SK-N-SH (cell line): Measurements from ENCODE around the gene GAB2. TPM values are rescaled to one million over a fixed set of nuclear protein-coding genes. Genes with fewer than 3 reads are reported as not detected.

Experiments
- CTCF ChIA-PET: fragments of 300-600, 350-600 bp; formaldehyde crosslinking; extraction: SDS; loops from one replicate; lab custom pipeline; 2021; lab: Yijun Ruan, JAX
- POLR2A ChIA-PET: fragments of 350-600 bp; sonication (Branson Sonifier 250); formaldehyde crosslinking; extraction: SDS; loops from one replicate; lab custom pipeline; 2020; ENCODE audit warnings: antibody characterized with exemption, inconsistent platforms; lab: Yijun Ruan, JAX
- DNase-seq: peaks from one replicate; pipeline ENCODE4 v3.0.0; 2012
- H2AFZ ChIP-seq: fragments of 200-600 bp; sonication (generic); 2 replicates; pipeline ENCODE4 v1.8.1; 2016; ENCODE audit warnings: antibody characterized with exemption, mild to moderate bottlenecking, low read depth
- H3F3A ChIP-seq: fragments of 200-600 bp; sonication (generic); replicated peaks from 2 replicates; pipeline ENCODE3; 2016; ENCODE audit warnings: antibody characterized with exemption, mild to moderate bottlenecking; ENCODE audit not compliant: insufficient read depth
- H3K27ac ChIP-seq, 2 experiments: fragments of 200-500 bp in 1 of 2; fragments of 200-600 bp in 1 of 2; sonication (Bioruptor generic) in 1 of 2; sonication (generic), shearing (Covaris generic) in 1 of 2; 2 replicates each; pipeline versions ENCODE4 v1.5.1 to v1.6.1; 2014 to 2016; ENCODE audit warnings: low read depth in 2 of 2, inconsistent platforms in 1 of 2, low read length in 1 of 2, mild to moderate bottlenecking in 1 of 2, mixed read lengths in 1 of 2
- H3K27me3 ChIP-seq: fragments of 200-600 bp; sonication (generic), shearing (Covaris generic); 2 replicates; pipeline ENCODE4 v1.6.1; 2016; ENCODE audit warnings: mixed run types; ENCODE audit not compliant: insufficient read depth
- H3K36me3 ChIP-seq, 2 experiments: fragments of 200-500 bp in 1 of 2; fragments of 200-600 bp in 1 of 2; sonication (Bioruptor generic) in 1 of 2; sonication (generic) in 1 of 2; replicated peaks in 1 of 2; 2 replicates each; pipeline versions ENCODE3 to v1.5.1; 2014 to 2016; ENCODE audit warnings: low read length in 1 of 2, mild to moderate bottlenecking in 1 of 2; ENCODE audit not compliant: insufficient read depth in 2 of 2, control insufficient read depth in 1 of 2
- H3K4me1 ChIP-seq, 2 experiments: fragments of 200-500 bp in 1 of 2; fragments of 200-600 bp in 1 of 2; sonication (Bioruptor generic) in 1 of 2; sonication (generic), shearing (Covaris generic) in 1 of 2; 2 replicates each; pipeline versions ENCODE4 v1.5.1 to v1.6.1; 2014 to 2016; ENCODE audit warnings: low read depth in 1 of 2, low read length in 1 of 2, mixed run types in 1 of 2; ENCODE audit not compliant: insufficient read depth in 2 of 2, control insufficient read depth in 1 of 2
- H3K4me2 ChIP-seq: fragments of 200-600 bp; sonication (generic), shearing (Covaris generic); 2 replicates; pipeline ENCODE4 v1.6.1; 2017; ENCODE audit warnings: mixed run types
- H3K4me3 ChIP-seq, 2 experiments: fragments of 200-500 bp in 1 of 2; fragments of 200-600 bp in 1 of 2; sonication (Bioruptor generic) in 1 of 2; sonication (generic), shearing (Covaris generic) in 1 of 2; 2 replicates each; pipeline versions ENCODE4 v1.5.1 to v1.8.1; 2014 to 2016; ENCODE audit warnings: low read depth in 2 of 2, inconsistent platforms in 1 of 2, low read length in 1 of 2, mild to moderate bottlenecking in 1 of 2, mixed read lengths in 1 of 2, moderate library complexity in 1 of 2
- H3K79me2 ChIP-seq: fragments of 200-600 bp; sonication (generic); 2 replicates; pipeline ENCODE4 v1.8.1; 2017; ENCODE audit warnings: mild to moderate bottlenecking; ENCODE audit not compliant: insufficient read depth
- H3K9ac ChIP-seq: fragments of 200-600 bp; sonication (generic); 2 replicates; pipeline ENCODE4 v1.6.1; 2017; ENCODE audit warnings: mixed run types
- H3K9me2 ChIP-seq: fragments of 200-600 bp; sonication (generic); 2 replicates; pipeline ENCODE4 v1.6.1; 2017; ENCODE audit warnings: mixed run types
- H3K9me3 ChIP-seq: fragments of 200-600 bp; sonication (generic); 2 replicates; pipeline ENCODE4 v1.6.1; 2017; ENCODE audit warnings: mixed run types, mild to moderate bottlenecking, moderate library complexity
- H4K20me1 ChIP-seq: fragments of 200-600 bp; sonication (generic); 2 replicates; pipeline ENCODE4 v1.6.1; 2017; ENCODE audit warnings: mild to moderate bottlenecking, mixed run types; ENCODE audit not compliant: insufficient read depth
- CHD2 ChIP-seq: fragments of 150-350 bp; IDR thresholded peaks from 2 replicates; pipeline ENCODE4 v1.6.1; 2018; ENCODE audit warnings: low read length; ENCODE audit not compliant: partially characterized antibody
- ELF1 ChIP-seq: IDR thresholded peaks from 2 replicates; pipeline ENCODE4 v1.4.0; 2012
- EP300 ChIP-seq, 2 experiments: IDR thresholded peaks; 2 replicates each; pipeline versions ENCODE4 v1.4.0 to v1.6.1; 2012; ENCODE audit warnings: borderline replicate concordance in 1 of 2, low read depth in 1 of 2, low read length in 1 of 2
- EZH2phosphoT487 ChIP-seq: fragments of 200-600 bp; sonication (generic); IDR thresholded peaks from 2 replicates; pipeline ENCODE4 v1.6.1; 2017; ENCODE audit warnings: low read depth, mixed run types, mild to moderate bottlenecking, antibody characterized with exemption, moderate library complexity, borderline replicate concordance
- FOXJ3 ChIP-seq: sonication (generic); formaldehyde crosslinking; IDR thresholded peaks from 2 replicates; pipeline ENCODE4 v1.5.1; 2020; ENCODE audit warnings: mild to moderate bottlenecking, missing genetic modification reagents
- NRF1 ChIP-seq: IDR thresholded peaks from 2 replicates; pipeline ENCODE4 v1.6.1; 2012; ENCODE audit warnings: low read depth, mild to moderate bottlenecking, low read length
- RAD21 ChIP-seq: IDR thresholded peaks from 2 replicates; pipeline ENCODE4 v1.6.1; 2012; ENCODE audit warnings: mild to moderate bottlenecking, low read length
- SIN3A ChIP-seq: IDR thresholded peaks from 2 replicates; pipeline ENCODE4 v1.6.1; 2012; ENCODE audit warnings: low read depth, mild to moderate bottlenecking, low read length, moderate library complexity, borderline replicate concordance
- WGBS: methylation state at CpG from one replicate; pipeline ENCODE4 v1.1.6; 2017; ENCODE audit warnings: low lambda C conversion rate; 5-methylcytosine and 5-hydroxymethylcytosine counted together
- polyA plus RNA-seq, 3 experiments: library from polyadenylated mRNA; depleted of rRNA; stranded (reverse); fragments of >200 nt; gene quantifications; 2 replicates each; pipeline ENCODE4 v1.2.3, GENCODE V29; 2012
- TF ChIP-seq, protein P1 (sequence below): IDR thresholded peaks from 2 replicates; pipeline ENCODE4; 2012
- TF ChIP-seq, protein P2 (sequence below): IDR thresholded peaks from 2 replicates; pipeline ENCODE4 v1.6.1; 2012; ENCODE audit warnings: mild to moderate bottlenecking, low read depth, low read length, moderate library complexity
- TF ChIP-seq, protein P3 (sequence below): IDR thresholded peaks from 2 replicates; pipeline ENCODE4 v1.4.0; 2012; ENCODE audit warnings: low read depth, borderline replicate concordance
- TF ChIP-seq, protein P4 (sequence below): fragments of 150-350 bp; IDR thresholded peaks from 2 replicates; pipeline ENCODE4 v1.6.1; 2017; ENCODE audit warnings: antibody characterized with exemption, low read length, low read depth, borderline replicate concordance
- TF ChIP-seq, protein P5 (sequence below): IDR thresholded peaks from 2 replicates; pipeline ENCODE4 v1.4.0; 2012; ENCODE audit warnings: low read depth

The GAB2 gene
- polyA plus RNA-seq, 1 of the 3 experiments (the other 2 are of a cell fraction), result 5.6 TPM

DNA sequence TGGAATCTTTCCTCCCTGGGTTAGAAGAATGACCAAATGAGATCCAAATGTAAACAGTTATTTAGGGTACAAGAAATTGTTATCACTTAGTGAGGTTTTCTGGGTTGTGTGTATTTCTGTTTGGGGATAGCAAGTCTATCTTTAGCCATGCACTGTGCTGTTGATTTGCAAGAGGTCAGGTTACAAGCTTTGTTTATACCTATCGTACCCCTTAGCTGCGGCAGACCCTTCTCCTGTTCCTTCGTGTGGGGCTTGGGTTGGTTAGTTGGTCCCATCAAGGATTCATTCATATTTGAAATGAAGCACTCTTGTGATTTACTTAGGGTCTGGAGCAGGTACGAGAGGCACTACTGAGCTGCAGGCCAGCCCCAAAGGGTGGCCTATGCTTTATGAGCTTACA, 156.3 kb downstream of the GAB2 start:
- H3K9ac ChIP-seq, result no peak overlapping the region
- no peaks in the 10 kb centered on the region for H3K9me2 ChIP-seq
- WGBS, result 82% methylated on average over 4 of the region's 4 CpGs
- ChIA-PET CTCF (interaction anchor here (0.8 to 1.4 kb wide), 3 partner anchors 10 to 33 kb away, joined by 3 to 4 read pairs (median 3); no protein-coding TSS in a partner anchor), POLR2A (interaction anchor here (1.2 kb wide), 1 partner anchor 9 kb away, joined by 5 read pairs; no protein-coding TSS in a partner anchor)
- H3K27me3 ChIP-seq, result no peaks in the 10 kb centered on the region
- TF ChIP-seq, protein P1, sequence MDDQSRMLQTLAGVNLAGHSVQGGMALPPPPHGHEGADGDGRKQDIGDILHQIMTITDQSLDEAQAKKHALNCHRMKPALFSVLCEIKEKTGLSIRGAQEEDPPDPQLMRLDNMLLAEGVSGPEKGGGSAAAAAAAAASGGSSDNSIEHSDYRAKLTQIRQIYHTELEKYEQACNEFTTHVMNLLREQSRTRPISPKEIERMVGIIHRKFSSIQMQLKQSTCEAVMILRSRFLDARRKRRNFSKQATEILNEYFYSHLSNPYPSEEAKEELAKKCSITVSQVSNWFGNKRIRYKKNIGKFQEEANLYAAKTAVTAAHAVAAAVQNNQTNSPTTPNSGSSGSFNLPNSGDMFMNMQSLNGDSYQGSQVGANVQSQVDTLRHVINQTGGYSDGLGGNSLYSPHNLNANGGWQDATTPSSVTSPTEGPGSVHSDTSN, result no peak
- TF ChIP-seq FOXJ3 (no peak), EZH2phosphoT487 (no peak), ELF1 (no peak), CHD2 (no peak), SIN3A (no peak), RAD21 (no peak), NRF1 (no peak), EP300 (IDR thresholded peaks at IDR 0.05; ENCODE audit: borderline replicate concordance in 1 of 2, low read depth in 1 of 2, low read length in 1 of 2) (no peak)
- TF ChIP-seq, protein P2, sequence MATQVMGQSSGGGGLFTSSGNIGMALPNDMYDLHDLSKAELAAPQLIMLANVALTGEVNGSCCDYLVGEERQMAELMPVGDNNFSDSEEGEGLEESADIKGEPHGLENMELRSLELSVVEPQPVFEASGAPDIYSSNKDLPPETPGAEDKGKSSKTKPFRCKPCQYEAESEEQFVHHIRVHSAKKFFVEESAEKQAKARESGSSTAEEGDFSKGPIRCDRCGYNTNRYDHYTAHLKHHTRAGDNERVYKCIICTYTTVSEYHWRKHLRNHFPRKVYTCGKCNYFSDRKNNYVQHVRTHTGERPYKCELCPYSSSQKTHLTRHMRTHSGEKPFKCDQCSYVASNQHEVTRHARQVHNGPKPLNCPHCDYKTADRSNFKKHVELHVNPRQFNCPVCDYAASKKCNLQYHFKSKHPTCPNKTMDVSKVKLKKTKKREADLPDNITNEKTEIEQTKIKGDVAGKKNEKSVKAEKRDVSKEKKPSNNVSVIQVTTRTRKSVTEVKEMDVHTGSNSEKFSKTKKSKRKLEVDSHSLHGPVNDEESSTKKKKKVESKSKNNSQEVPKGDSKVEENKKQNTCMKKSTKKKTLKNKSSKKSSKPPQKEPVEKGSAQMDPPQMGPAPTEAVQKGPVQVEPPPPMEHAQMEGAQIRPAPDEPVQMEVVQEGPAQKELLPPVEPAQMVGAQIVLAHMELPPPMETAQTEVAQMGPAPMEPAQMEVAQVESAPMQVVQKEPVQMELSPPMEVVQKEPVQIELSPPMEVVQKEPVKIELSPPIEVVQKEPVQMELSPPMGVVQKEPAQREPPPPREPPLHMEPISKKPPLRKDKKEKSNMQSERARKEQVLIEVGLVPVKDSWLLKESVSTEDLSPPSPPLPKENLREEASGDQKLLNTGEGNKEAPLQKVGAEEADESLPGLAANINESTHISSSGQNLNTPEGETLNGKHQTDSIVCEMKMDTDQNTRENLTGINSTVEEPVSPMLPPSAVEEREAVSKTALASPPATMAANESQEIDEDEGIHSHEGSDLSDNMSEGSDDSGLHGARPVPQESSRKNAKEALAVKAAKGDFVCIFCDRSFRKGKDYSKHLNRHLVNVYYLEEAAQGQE, result no peak
- TF ChIP-seq, protein P3, sequence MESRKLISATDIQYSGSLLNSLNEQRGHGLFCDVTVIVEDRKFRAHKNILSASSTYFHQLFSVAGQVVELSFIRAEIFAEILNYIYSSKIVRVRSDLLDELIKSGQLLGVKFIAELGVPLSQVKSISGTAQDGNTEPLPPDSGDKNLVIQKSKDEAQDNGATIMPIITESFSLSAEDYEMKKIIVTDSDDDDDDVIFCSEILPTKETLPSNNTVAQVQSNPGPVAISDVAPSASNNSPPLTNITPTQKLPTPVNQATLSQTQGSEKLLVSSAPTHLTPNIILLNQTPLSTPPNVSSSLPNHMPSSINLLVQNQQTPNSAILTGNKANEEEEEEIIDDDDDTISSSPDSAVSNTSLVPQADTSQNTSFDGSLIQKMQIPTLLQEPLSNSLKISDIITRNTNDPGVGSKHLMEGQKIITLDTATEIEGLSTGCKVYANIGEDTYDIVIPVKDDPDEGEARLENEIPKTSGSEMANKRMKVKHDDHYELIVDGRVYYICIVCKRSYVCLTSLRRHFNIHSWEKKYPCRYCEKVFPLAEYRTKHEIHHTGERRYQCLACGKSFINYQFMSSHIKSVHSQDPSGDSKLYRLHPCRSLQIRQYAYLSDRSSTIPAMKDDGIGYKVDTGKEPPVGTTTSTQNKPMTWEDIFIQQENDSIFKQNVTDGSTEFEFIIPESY, result no peak
- TF ChIP-seq, protein P4, sequence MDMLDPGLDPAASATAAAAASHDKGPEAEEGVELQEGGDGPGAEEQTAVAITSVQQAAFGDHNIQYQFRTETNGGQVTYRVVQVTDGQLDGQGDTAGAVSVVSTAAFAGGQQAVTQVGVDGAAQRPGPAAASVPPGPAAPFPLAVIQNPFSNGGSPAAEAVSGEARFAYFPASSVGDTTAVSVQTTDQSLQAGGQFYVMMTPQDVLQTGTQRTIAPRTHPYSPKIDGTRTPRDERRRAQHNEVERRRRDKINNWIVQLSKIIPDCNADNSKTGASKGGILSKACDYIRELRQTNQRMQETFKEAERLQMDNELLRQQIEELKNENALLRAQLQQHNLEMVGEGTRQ, result no peak
- TF ChIP-seq, protein P5, sequence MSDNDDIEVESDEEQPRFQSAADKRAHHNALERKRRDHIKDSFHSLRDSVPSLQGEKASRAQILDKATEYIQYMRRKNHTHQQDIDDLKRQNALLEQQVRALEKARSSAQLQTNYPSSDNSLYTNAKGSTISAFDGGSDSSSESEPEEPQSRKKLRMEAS, result no peak
- H2AFZ ChIP-seq, result no peak overlapping the region
- no peaks in the 10 kb centered on the region for H4K20me1 ChIP-seq
- H3K79me2 ChIP-seq, result 0 out of 2 replicates have a peak, but pooled peaks cover 3% of the 10 kb centered on the region
- no peak overlapping the region for H3K4me2 ChIP-seq
- no peak for DNase-seq
- no peaks in the 10 kb centered on the region for H3F3A ChIP-seq
- H3K4me1 ChIP-seq, result peaks cover 6 to 24% of the 10 kb centered on the region in 2 experiments; a peak in 2 of 4 replicates
- H3K9me3 ChIP-seq, result no peaks in the 10 kb centered on the region
- H3K27ac ChIP-seq, result no peak overlapping the region
- H3K4me3 ChIP-seq, result no peak overlapping the region
- H3K36me3 ChIP-seq, result no peaks in the 10 kb centered on the region
